SK-N-SH (cell line): Measurements from ENCODE around the gene FLAD1. TPM values are rescaled to one million over a fixed set of nuclear protein-coding genes. Genes with fewer than 3 reads are reported as not detected.

ENCODE experiments used
- CTCF ChIA-PET: fragments of 300-600, 350-600 bp; formaldehyde crosslinking; extraction: SDS; loops from one replicate; lab custom pipeline; 2021; lab: Yijun Ruan, JAX
- POLR2A ChIA-PET: fragments of 350-600 bp; sonication (Branson Sonifier 250); formaldehyde crosslinking; extraction: SDS; loops from one replicate; lab custom pipeline; 2020; ENCODE audit warnings: antibody characterized with exemption, inconsistent platforms; lab: Yijun Ruan, JAX
- DNase-seq: peaks from one replicate; pipeline ENCODE4 v3.0.0; 2012
- H2AFZ ChIP-seq: fragments of 200-600 bp; sonication (generic); 2 replicates; pipeline ENCODE4 v1.8.1; 2016; ENCODE audit warnings: antibody characterized with exemption, mild to moderate bottlenecking, low read depth
- H3F3A ChIP-seq: fragments of 200-600 bp; sonication (generic); replicated peaks from 2 replicates; pipeline ENCODE3; 2016; ENCODE audit warnings: antibody characterized with exemption, mild to moderate bottlenecking; ENCODE audit not compliant: insufficient read depth
- H3K27ac ChIP-seq, 2 experiments: fragments of 200-500 bp in 1 of 2; fragments of 200-600 bp in 1 of 2; sonication (Bioruptor generic) in 1 of 2; sonication (generic), shearing (Covaris generic) in 1 of 2; 2 replicates each; pipeline versions ENCODE4 v1.5.1 to v1.6.1; 2014 to 2016; ENCODE audit warnings: low read depth in 2 of 2, inconsistent platforms in 1 of 2, low read length in 1 of 2, mild to moderate bottlenecking in 1 of 2, mixed read lengths in 1 of 2
- H3K27me3 ChIP-seq: fragments of 200-600 bp; sonication (generic), shearing (Covaris generic); 2 replicates; pipeline ENCODE4 v1.6.1; 2016; ENCODE audit warnings: mixed run types; ENCODE audit not compliant: insufficient read depth
- H3K36me3 ChIP-seq, 2 experiments: fragments of 200-500 bp in 1 of 2; fragments of 200-600 bp in 1 of 2; sonication (Bioruptor generic) in 1 of 2; sonication (generic) in 1 of 2; replicated peaks in 1 of 2; 2 replicates each; pipeline versions ENCODE3 to v1.5.1; 2014 to 2016; ENCODE audit warnings: low read length in 1 of 2, mild to moderate bottlenecking in 1 of 2; ENCODE audit not compliant: insufficient read depth in 2 of 2, control insufficient read depth in 1 of 2
- H3K4me1 ChIP-seq, 2 experiments: fragments of 200-500 bp in 1 of 2; fragments of 200-600 bp in 1 of 2; sonication (Bioruptor generic) in 1 of 2; sonication (generic), shearing (Covaris generic) in 1 of 2; 2 replicates each; pipeline versions ENCODE4 v1.5.1 to v1.6.1; 2014 to 2016; ENCODE audit warnings: low read depth in 1 of 2, low read length in 1 of 2, mixed run types in 1 of 2; ENCODE audit not compliant: insufficient read depth in 2 of 2, control insufficient read depth in 1 of 2
- H3K4me2 ChIP-seq: fragments of 200-600 bp; sonication (generic), shearing (Covaris generic); 2 replicates; pipeline ENCODE4 v1.6.1; 2017; ENCODE audit warnings: mixed run types
- H3K4me3 ChIP-seq, 2 experiments: fragments of 200-500 bp in 1 of 2; fragments of 200-600 bp in 1 of 2; sonication (Bioruptor generic) in 1 of 2; sonication (generic), shearing (Covaris generic) in 1 of 2; 2 replicates each; pipeline versions ENCODE4 v1.5.1 to v1.8.1; 2014 to 2016; ENCODE audit warnings: low read depth in 2 of 2, inconsistent platforms in 1 of 2, low read length in 1 of 2, mild to moderate bottlenecking in 1 of 2, mixed read lengths in 1 of 2, moderate library complexity in 1 of 2
- H3K79me2 ChIP-seq: fragments of 200-600 bp; sonication (generic); 2 replicates; pipeline ENCODE4 v1.8.1; 2017; ENCODE audit warnings: mild to moderate bottlenecking; ENCODE audit not compliant: insufficient read depth
- H3K9ac ChIP-seq: fragments of 200-600 bp; sonication (generic); 2 replicates; pipeline ENCODE4 v1.6.1; 2017; ENCODE audit warnings: mixed run types
- H3K9me2 ChIP-seq: fragments of 200-600 bp; sonication (generic); 2 replicates; pipeline ENCODE4 v1.6.1; 2017; ENCODE audit warnings: mixed run types
- H3K9me3 ChIP-seq: fragments of 200-600 bp; sonication (generic); 2 replicates; pipeline ENCODE4 v1.6.1; 2017; ENCODE audit warnings: mixed run types, mild to moderate bottlenecking, moderate library complexity
- H4K20me1 ChIP-seq: fragments of 200-600 bp; sonication (generic); 2 replicates; pipeline ENCODE4 v1.6.1; 2017; ENCODE audit warnings: mild to moderate bottlenecking, mixed run types; ENCODE audit not compliant: insufficient read depth
- FOSL2 ChIP-seq: IDR thresholded peaks from 2 replicates; pipeline ENCODE4 v1.4.0; 2012; ENCODE audit warnings: low read depth, mild to moderate bottlenecking, moderate library complexity, borderline replicate concordance
- JUND ChIP-seq: IDR thresholded peaks from 2 replicates; pipeline ENCODE4 v1.4.0; 2012
- MAX ChIP-seq: IDR thresholded peaks from 2 replicates; pipeline ENCODE4 v1.4.0; 2012; ENCODE audit warnings: low read depth
- REST ChIP-seq: IDR thresholded peaks from 2 replicates; pipeline ENCODE4 v1.6.1; 2012; ENCODE audit warnings: mild to moderate bottlenecking, low read depth, low read length, moderate library complexity
- USF1 ChIP-seq: IDR thresholded peaks from 2 replicates; pipeline ENCODE4 v1.4.0; 2012; ENCODE audit warnings: low read depth, borderline replicate concordance
- USF2 ChIP-seq: fragments of 150-350 bp; IDR thresholded peaks from 2 replicates; pipeline ENCODE4 v1.6.1; 2017; ENCODE audit warnings: antibody characterized with exemption, low read length, low read depth, borderline replicate concordance
- YY1 ChIP-seq: IDR thresholded peaks from 2 replicates; pipeline ENCODE4 v1.4.0; 2012; ENCODE audit warnings: low read depth, mild to moderate bottlenecking
- WGBS: methylation state at CpG from one replicate; pipeline ENCODE4 v1.1.6; 2017; ENCODE audit warnings: low lambda C conversion rate; 5-methylcytosine and 5-hydroxymethylcytosine counted together
- polyA plus RNA-seq, 3 experiments: library from polyadenylated mRNA; depleted of rRNA; stranded (reverse); fragments of >200 nt; gene quantifications; 2 replicates each; pipeline ENCODE4 v1.2.3, GENCODE V29; 2012

FLAD1 gene
- polyA plus RNA-seq, 1 of the 3 experiments (the other 2 are of a cell fraction), result 50.8 TPM

- POLR2A ChIA-PET, result interaction anchor here (0.6 to 2.1 kb wide), 6 partner anchors 10 to 57 kb away, joined by 3 to 5 read pairs (median 3); partner anchors contain the start of genes PBXIP1 and PYGO2
- CTCF ChIA-PET, result interaction anchor here (0.6 to 6.6 kb wide), 23 partner anchors 8 to 456 kb away, joined by 3 to 34 read pairs (median 4); partner anchors contain the start of genes ADAM15 and PYGO2
- WGBS, result 38% methylated on average over 27 of the region's 27 CpGs
These were observed 47.2 kb upstream of the FLAD1 start for GRCh38 chr1:154935749-154936554.

More at GRCh38 chr1:154935749-154936554, 47.2 kb upstream of the FLAD1 start:
- H4K20me1 ChIP-seq, result no peaks in the 10 kb centered on the region
- H3K9me3 ChIP-seq, result no peaks in the 10 kb centered on the region
- H2AFZ ChIP-seq, result peak overlapping the region; percentile 94
- peaks cover 12% of the 10 kb centered on the region; the same call in 1 of the 2 replicates for H3K79me2 ChIP-seq
- peaks cover 12% of the 10 kb centered on the region for H3F3A ChIP-seq
- no peak for DNase-seq
- peak overlapping the region; percentile 94 to 95; a peak in 3 of 4 replicates for H3K27ac ChIP-seq
- H3K27me3 ChIP-seq, result no peaks in the 10 kb centered on the region
- peak overlapping the region; percentile 63 to 77 for H3K4me3 ChIP-seq
- H3K4me1 ChIP-seq, result peaks cover 18 to 22% of the 10 kb centered on the region in 2 experiments; a peak in 3 of 4 replicates
- H3K36me3 ChIP-seq, result no peaks in the 10 kb centered on the region
- TF ChIP-seq MAX (no peak), YY1 (0 out of 2 replicates have a peak, but pooled peaks have one; percentile 57), JUND (no peak), REST (no peak), USF2 (peak; percentile 75), USF1 (peak; percentile 94), FOSL2 (no peak)
- peak overlapping the region; percentile 94 for H3K4me2 ChIP-seq
- H3K9ac ChIP-seq, result peak overlapping the region; percentile 90
- H3K9me2 ChIP-seq, result no peaks in the 10 kb centered on the region
